Right ventricle myocardium inferior (tissue), 1 donor: ENCODE data around the gene TMEM43. TPM values are rescaled to one million over a fixed set of nuclear protein-coding genes. Genes with fewer than 3 reads are reported as not detected.

Source experiments
- ATAC-seq: fragments of 200-7000 bp; cut with Tn5 transposase; one replicate; pipeline ENCODE4 v1.9.1; 2020; ENCODE audit warnings: mild to moderate bottlenecking, moderate library complexity
- DNase-seq: peaks from one replicate; pipeline ENCODE4 v3.0.0; 2021; ENCODE audit errors: missing footprints
- intact Hi-C: fragments of 100-400 bp; cut with DNase I; formaldehyde crosslinking; loops from one replicate; pipeline ENCODE4 v1.11.0; 2022
- total RNA-seq: library from RNA; stranded (reverse); fragmentation: NEBNext Ultra II Directional; extraction: Animal tissue kit (Norgen Biotek cat#: 25700); gene quantifications from one replicate; pipeline ENCODE4 v1.2.1, GENCODE V29; 2021
- donor health status: DM: no; HTN: yes; CAD: no; lungs with severe emphysema.

The TMEM43 gene
- total RNA-seq, 1 donor from 2014 or later: 40.0 TPM

DNA sequence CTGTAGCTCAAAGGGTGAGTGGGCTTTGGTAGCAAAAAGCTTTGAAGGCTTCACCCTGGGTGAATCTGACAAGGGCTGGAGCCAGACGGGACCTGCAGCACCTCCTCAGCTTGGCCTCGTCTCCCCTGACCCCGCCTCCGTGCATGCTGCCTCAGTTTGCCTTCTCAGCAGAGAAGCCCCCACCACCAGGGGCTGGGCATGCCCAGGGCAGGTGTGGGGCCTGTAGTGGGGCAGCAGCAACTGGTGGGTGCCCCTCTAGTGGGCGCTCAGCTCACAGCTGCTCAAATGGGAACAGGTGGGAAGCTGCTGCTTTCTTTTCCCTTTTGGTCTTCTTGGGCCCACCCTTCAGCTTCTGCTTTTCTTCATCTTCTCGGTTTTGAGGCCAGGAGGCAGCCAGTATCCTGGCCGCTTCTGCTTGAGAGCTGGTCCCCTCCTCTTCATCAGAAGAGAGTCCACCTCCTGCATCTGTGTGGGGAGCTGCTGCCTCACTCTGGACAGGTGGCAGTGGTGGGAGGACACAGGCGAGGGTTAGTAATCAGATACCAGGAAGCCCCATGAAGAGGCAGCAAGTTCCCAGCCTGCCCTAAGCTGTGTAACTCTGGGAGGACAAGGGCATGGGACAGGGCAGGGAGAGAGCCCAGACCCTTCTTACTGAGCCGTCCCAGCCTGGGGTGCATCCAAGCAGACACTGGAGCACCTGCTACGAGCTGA is 21.0 kb downstream of the TMEM43 start:
- ATAC-seq (no peak), DNase-seq (no peak)
- intact Hi-C loops: loop anchor here (2.0 kb wide), 1 partner anchor 21 kb away; the partner anchor contains the start of genes CHCHD4 and TMEM43

DNA sequence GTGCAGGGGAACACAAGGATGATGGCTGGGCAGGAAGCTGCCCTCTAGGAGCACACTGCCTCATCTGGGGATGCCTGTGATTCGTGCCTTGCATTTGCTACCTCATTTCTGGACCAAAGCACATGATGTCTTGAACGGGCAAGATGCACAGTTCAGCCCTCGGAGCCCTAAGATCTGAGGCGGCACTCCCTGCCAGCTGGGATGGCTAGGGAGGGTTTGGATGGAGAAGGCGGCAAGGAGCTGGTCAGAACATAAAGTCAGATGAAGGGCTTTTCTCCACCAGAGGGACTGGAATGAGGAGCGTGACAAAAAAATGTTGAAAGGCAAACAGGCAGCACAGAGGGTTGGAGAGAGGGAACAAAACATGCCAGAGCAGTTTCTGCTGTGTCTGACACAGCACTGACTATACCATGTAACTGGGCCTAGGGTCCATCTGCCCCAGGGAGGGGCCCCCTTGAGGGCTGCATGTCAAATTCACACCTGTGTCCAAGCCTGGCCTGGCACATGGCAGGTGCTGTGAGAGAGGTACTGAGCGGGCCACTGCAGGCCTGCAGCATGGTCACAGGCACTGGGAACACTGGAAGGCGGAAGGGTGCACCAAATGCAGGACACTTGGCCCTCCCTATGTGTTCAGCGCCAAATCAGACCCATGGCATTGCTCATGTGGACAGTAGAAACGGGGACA is 21.7 kb downstream of the TMEM43 start:
- no peak for ATAC-seq
- DNase-seq: no peak
- intact Hi-C loops: no loop called here

DNA sequence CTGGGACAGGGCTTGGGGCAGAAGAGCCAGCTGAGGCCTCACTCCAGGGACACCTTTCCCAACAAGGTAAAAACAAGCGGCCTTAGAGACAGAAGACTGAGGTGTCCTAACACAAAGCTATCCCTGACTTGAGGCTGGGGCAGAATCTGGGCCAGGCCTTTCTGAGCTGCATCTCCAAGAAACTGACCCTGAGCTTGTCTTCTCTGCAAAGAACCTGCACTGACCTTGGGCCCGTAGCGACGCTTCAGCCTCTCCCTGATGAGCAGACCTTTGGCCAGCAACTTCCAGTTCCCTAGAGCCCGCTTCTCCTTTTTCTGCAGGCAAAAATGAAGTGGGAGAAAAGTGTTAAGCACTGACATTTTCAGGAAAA is 22.2 kb downstream of the TMEM43 start:
- no peak for ATAC-seq
- DNase-seq: no peak
- intact Hi-C loops: no loop called here

DNA sequence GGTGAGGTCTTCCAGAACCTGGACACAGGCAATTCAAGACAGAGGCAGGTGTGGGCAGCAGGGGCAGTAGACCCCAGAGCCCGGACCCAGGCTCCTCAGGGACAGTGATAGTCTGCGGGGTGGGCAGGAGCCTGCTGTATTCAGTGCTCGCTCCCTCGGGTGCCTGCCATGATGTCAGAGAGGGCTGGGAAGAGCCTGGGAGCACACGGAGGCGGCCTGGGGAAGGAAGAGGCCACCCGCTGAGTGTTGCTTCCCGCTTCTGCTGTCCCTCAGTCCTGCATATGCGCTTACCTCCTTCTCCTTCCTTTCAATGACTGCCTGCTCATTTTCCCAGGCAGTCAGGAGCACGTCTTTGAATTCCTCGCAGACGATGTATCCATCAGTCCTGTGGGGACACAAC is 22.8 kb downstream of the TMEM43 start:
- DNase-seq: no peak
- intact Hi-C loops: no loop called here

DNA sequence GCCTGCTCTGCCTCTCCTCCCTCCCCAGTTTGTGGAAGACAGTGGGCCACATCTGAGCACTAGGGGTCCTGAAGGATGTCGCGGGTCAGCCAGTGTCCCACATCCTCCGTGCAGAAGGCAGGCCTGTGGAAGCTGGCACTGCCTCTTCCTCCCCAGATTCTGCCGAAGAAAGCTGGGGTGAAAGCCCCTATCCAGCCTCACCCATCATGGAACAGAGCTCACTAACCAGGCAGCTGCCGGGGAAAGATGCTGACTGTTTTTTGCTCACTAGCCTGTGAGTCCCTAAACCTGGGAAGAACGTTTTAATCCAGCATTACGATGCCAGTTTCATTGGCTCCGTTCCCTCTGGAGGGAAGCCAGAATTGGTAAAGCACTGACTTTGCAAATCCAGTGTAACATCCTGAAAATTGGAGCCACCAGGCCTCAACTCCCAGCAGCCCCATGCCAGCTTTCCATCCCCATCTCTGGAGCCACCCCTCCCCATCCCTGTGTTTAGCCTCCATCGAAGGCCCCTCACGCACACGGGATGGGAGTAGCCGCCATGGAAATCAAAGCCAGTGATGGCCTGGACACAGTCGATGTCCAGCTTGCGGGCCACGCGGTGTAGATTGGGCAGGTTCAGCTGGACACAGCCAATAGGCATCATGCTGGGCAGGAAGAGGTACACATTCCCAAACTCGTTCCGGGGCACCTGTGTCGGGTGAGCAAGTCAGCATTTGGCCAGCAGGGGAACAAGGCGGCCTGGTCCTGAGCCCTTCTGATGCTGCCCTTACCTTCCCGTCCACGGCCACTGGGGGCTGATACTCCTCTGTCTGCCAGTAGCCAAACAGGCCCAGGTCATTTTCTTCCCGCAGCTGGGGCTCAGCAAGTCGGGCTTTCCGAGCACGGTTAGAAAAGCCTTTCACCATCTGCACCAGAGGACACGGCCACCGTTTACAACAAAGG is 23.5 kb downstream of the TMEM43 start:
- intact Hi-C loops: no loop called here
- DNase-seq: no peak
- ATAC-seq: no peak

More for the DNA sequence above, 22.8 kb downstream of the TMEM43 start:
- ATAC-seq: no peak

- ATAC-seq (no peak), DNase-seq (no peak)
- intact Hi-C loops: no loop called here
Measured at GRCh38 chr3:14150078-14150477, 25.2 kb downstream of the TMEM43 start.

- intact Hi-C loops: no loop called here
- ATAC-seq (no peak), DNase-seq (no peak)
Measured at GRCh38 chr3:14150491-14151230, 25.8 kb downstream of the TMEM43 start.

GRCh38 chr3:14151471-14152083 is 26.7 kb downstream of the TMEM43 start:
- DNase-seq (no peak), ATAC-seq (no peak)
- intact Hi-C loops: no loop called here

DNA sequence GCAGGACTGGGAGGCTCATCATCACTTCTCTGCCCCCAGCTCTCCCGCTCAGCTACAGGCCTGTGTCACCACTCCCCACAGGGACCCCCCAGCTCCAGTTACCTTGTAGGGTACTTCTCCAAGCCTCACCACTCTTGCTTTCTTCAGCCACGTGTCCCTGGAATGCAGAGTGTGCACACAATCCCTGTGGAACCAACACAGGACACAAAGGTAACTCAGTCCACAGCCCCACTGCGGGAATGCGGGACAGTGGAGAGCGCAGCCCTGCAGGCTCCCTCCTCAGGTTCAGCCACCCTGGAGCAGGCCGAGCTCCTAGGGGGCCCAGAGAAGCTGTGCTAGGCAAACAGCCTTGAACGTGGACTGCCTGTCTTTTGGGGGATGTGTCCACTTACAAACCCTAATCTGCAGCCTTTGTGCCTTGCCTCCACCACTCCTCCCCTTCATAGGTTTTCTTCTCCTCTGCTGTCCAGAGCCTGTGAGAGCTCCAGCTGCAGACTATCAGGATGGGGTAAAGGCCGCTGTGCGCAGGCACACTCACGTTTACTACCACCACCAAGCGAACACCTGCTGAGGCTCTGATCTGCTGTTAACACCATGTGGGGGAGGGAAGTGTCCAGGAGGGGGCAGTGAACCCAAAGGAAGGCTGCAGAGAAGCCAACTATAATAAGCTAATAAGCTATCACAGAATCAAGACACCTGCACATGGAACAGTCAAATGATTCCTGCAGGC is 27.5 kb downstream of the TMEM43 start:
- no peak for ATAC-seq
- intact Hi-C loops: no loop called here
- DNase-seq: no peak

DNA sequence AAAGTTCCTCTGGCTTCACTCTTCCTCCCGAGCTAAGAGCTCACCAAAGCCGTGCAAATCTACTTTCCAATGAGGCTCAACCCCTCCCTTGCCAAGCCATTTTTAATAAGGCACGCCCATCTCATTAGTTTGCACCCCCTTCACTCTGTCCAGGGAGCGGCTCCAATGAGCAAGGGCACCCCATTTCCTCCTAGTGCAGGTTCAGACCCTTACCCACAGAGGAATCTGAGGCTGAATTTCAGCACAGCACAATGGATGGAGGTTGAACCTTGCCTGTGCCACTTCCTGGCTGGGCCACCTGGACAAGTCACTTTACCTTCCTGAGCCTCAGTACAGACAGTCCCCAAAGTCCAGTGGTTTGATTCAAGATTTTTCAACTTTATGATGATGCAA is 28.1 kb downstream of the TMEM43 start:
- DNase-seq (no peak), ATAC-seq (no peak)
- intact Hi-C loops: no loop called here

DNA sequence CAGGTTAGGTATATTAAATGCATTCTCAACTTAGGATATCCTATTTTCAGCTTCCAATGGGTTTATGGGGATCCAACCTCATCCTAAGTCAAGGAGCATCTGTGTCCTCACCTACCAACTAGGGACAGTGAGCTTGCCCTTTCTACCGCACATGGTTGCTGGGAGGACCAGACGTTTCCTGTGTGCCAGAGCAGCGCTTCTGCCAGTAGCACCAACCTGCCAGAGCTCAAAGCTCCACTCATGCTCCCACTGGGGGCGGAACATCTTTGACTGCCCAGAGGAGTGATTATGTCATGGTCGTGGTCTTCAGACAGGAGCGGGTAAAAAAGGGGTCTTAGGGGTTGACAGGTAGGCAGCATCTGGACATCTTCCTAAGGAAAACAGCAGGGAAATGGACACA is 28.8 kb downstream of the TMEM43 start:
- ATAC-seq: no peak
- no peak for DNase-seq
- intact Hi-C loops: no loop called here

DNA sequence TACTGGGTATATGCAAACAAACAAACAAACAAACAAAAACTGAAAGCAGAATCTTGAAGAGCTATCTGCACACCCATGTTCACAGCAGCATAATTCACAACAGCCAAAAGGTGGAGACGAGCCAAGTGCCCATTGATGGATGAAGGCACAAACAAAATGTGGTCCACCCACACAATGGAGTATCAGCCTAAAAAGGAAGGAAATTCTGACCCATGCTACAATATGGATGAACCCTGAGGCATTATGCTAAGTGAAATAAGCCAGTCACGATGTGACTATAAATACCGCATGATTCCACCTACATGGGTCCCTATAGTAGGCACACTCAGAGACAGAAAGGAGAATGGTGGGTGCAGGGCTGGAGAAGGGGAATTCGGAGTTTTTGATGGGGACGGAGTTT is 29.4 kb downstream of the TMEM43 start:
- intact Hi-C loops: no loop called here

DNA sequence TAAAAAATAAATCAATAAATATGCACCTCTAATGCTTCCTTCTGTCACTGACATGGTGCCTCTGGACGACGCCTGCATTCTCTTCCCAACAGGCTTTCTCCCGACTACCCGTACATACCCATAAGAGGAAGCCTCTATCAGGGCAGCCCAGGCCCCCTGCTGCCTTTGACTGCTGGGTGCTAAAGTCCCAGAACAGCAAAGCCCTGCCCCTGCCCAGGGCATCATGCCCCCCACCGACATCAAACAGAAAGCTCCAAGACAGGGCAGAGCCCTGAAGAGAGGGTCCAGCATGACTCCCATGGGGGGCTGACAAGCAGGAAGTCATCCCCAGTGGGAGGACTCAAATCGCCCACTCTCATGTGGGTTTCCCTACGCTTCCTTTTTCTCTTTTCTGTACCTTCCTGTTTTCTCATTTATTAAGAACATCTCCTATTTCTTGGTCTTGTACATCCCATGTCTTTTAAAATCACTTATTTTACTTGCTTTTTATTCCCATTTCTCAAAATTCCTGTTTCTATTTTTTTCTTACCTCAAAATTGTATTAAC is 30.1 kb downstream of the TMEM43 start:
- ATAC-seq: no peak

More for the DNA sequence above, 29.4 kb downstream of the TMEM43 start:
- ATAC-seq (no peak), DNase-seq (no peak)

DNA sequence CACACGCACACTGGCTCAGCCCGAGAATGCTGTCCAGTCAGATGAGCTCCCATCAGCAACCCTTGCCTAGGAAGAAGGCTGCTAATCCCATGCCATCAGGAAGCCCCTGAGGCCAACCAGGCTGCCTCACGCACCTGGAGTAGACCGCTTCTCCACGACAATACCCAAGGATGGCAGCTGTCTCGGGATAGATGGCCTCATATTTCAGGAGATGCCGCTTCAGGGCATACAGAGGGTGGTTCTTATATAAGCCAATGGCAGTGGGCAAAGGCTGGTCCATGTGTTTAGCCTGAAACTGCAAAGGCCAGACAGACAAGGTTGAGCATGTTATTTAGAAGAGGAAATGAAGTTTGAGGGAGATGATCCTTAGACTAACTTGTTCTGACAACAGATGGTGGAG is 31.3 kb downstream of the TMEM43 start:
- DNase-seq (no peak), ATAC-seq (no peak)
- intact Hi-C loops: no loop called here

More for the DNA sequence above, 30.1 kb downstream of the TMEM43 start:
- no peak for DNase-seq
- intact Hi-C loops: no loop called here

- intact Hi-C loops: no loop called here
- ATAC-seq: no peak
- DNase-seq: no peak
Measured at GRCh38 chr3:14156843-14157561, 32.1 kb downstream of the TMEM43 start.

DNA sequence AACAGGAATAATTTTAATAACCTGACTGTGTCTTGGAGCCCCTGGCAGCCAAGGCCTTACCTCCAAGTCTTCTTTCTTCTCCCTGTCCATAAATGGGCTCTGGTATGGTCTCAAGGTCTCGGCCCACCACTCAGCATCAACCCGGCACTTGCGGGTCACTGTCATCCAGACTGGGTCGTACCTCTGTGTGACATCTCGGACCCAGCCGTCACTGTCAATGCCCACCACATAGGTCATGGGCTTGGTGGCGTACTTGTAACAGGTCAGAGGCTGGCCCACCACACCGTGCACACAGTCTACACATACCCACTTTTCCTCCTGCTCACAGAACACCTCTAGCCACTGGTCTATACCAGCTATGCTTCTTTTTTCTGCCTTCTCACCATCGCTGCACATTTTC is 33.1 kb downstream of the TMEM43 start:
- ATAC-seq: no peak
- no peak for DNase-seq
- intact Hi-C loops: no loop called here

GRCh38 chr3:14158370-14158769 is 33.5 kb downstream of the TMEM43 start:
- intact Hi-C loops: no loop called here
- no peak for ATAC-seq

More at GRCh38 chr3:14158370-14158769, 33.5 kb downstream of the TMEM43 start:
- no peak for DNase-seq
